KBM-7 (cell line): ENCODE measurements around the gene MAPK8IP3.

Source experiments
- DNase-seq: peaks from one replicate; pipeline ENCODE4 v3.0.0-alpha.2; 2015
- in situ Hi-C: fragments of 300-500 bp; cut with MboI; formaldehyde crosslinking; loops from 2 replicates; pipeline ENCODE4 v1.14.3; 2020; ENCODE audit warnings: low sequenced_read_pairs, low pct_unique_long_range_greater_than_20kb, mixed read lengths

Gene MAPK8IP3

GRCh38 chr16:1817716-1818115 lies 111.7 kb downstream of the MAPK8IP3 start:
- in situ Hi-C loops, result no loop called here

GRCh38 chr16:1818204-1818872 lies 112.3 kb downstream of the MAPK8IP3 start:
- in situ Hi-C loops, result no loop called here

More at GRCh38 chr16:1817716-1818115, 111.7 kb downstream of the MAPK8IP3 start:
- DNase-seq, result no peak

GRCh38 chr16:1818873-1819525 lies 113.0 kb downstream of the MAPK8IP3 start:
- no peak for DNase-seq
- in situ Hi-C loops, result no loop called here

More at GRCh38 chr16:1818204-1818872, 112.3 kb downstream of the MAPK8IP3 start:
- DNase-seq, result no peak

GRCh38 chr16:1819611-1820010 lies 113.6 kb downstream of the MAPK8IP3 start:
- no peak for DNase-seq
- in situ Hi-C loops, result no loop called here
